SJCRH30 (cell line): ENCODE data around the gene S1PR1. TPM values are rescaled to one million over a fixed set of nuclear protein-coding genes. Genes with fewer than 3 reads are reported as not detected.
"Not testable (repeated sequence)": the region's sequence is repeated elsewhere in the genome, so short reads cannot be mapped to it uniquely, and the experiment has no call there.

Source experiments
- DNase-seq, 2 experiments: peaks; one replicate each; pipeline ENCODE4 v3.0.0-alpha.2; 2015 to 2020
- H3K27ac ChIP-seq: fragments of 250-450 bp; sonication (Bioruptor Pico); 2 replicates; pipeline ENCODE4 v1.5.1; 2020; ENCODE audit warnings: mild to moderate bottlenecking, moderate library complexity
- H3K27me3 ChIP-seq: fragments of 250-450 bp; sonication (Bioruptor Pico); 2 replicates; pipeline ENCODE4 v1.5.1; 2020; ENCODE audit warnings: mild to moderate bottlenecking, moderate library complexity
- H3K36me3 ChIP-seq: fragments of 250-450 bp; sonication (Bioruptor Pico); 2 replicates; pipeline ENCODE4 v1.5.1; 2020; ENCODE audit warnings: mild to moderate bottlenecking, moderate library complexity
- H3K4me1 ChIP-seq: fragments of 250-450 bp; sonication (Bioruptor Pico); 2 replicates; pipeline ENCODE4 v1.5.1; 2020; ENCODE audit warnings: mild to moderate bottlenecking, moderate library complexity
- H3K4me3 ChIP-seq: fragments of 250-450 bp; sonication (Bioruptor Pico); 2 replicates; pipeline ENCODE4 v1.5.1; 2020; ENCODE audit warnings: mild to moderate bottlenecking, moderate library complexity
- H3K9me3 ChIP-seq: fragments of 250-450 bp; sonication (Bioruptor Pico); replicated peaks from 2 replicates; pipeline ENCODE4 v1.5.1; 2020; ENCODE audit warnings: mild to moderate bottlenecking, moderate library complexity
- total RNA-seq: library from RNA; depleted of rRNA; stranded (reverse); fragments of >200 nt; shearing (Covaris generic); gene quantifications from 2 replicates; pipeline ENCODE4 v1.2.3, GENCODE V29; 2014; rRNA removed

The S1PR1 gene
- 21.6 and 22.4 TPM in 2 replicates for total RNA-seq

DNA sequence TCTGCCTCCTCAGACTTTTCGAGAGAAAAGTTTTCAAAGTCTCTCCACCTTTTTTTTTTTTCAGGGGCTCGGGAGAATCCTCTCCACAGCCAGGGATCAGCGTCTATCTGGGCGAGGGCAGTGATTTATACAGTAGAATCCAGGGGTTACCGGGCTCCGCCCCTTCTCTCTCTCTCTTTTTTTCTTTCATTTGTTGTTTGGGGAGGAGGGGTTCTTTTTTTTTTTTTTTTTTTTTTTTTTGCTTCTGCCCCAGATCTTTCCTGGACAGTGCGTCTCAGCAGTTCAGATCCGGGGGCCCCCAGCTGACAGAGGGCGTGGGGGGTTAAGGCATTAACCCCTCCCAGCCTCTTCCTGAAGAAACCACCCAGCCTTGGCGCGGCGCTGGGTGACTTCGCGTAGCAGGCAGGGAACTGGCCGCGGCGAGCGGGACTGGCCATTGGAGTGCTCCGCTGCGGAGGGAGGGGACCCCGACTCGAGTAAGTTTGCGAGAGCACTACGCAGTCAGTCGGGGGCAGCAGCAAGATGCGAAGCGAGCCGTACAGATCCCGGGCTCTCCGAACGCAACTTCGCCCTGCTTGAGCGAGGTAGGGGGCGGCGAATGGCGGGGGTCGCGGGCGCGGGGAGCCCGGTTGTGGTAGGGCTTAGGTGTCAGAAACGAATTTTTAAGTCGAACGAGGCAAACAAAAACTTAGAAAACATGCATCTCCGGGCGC is at the start of gene S1PR1:
Gene S1PR1 (plus strand): TSS at position 504 of the 713 bp plus-strand sequence. CDS start 1,966 bp downstream, outside the sequence.
- Histone ChIP-seq H3K27ac (peak within 1 kb of the TSS; percentile 67), H3K4me3 (peak within 1 kb of the TSS; percentile 67), H3K4me1 (peaks cover 9% of the 10 kb centered on the region), H3K9me3 (no peaks in the 10 kb centered on the region), H3K27me3 (no peaks in the 10 kb centered on the region), H3K36me3 (peaks cover 21% of the 10 kb centered on the region)
- DNase-seq = peak; percentile 88 to 90

DNA sequence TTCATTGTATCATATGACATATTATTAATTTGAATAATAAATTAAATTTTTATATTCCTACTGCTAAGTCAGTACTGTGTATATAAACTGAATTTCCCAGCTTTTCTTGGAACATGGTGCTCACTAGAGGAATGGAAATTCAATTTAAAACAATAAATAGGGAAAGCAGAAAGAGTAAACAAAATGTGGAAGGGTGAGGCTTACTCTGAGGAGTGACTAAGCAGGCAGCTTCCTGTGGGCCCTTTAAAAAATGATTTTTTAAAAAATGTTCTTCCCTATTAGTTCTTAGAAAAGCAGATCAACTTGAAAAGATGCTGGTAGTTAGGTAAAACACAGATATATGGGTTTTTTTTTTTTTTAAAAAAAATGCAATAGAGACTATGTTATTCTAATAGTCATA is 49.5 kb upstream of the S1PR1 start:
- no peaks in the 10 kb centered on the region for H3K27me3 ChIP-seq
- no peak overlapping the region for H3K27ac ChIP-seq
- H3K4me3 ChIP-seq = no peak overlapping the region
- H3K36me3 ChIP-seq = no peaks in the 10 kb centered on the region
- no peak for DNase-seq
- 0 out of 2 replicates have a peak, but pooled peaks cover 5% of the 10 kb centered on the region for H3K9me3 ChIP-seq
- H3K4me1 ChIP-seq = no peaks in the 10 kb centered on the region

DNA sequence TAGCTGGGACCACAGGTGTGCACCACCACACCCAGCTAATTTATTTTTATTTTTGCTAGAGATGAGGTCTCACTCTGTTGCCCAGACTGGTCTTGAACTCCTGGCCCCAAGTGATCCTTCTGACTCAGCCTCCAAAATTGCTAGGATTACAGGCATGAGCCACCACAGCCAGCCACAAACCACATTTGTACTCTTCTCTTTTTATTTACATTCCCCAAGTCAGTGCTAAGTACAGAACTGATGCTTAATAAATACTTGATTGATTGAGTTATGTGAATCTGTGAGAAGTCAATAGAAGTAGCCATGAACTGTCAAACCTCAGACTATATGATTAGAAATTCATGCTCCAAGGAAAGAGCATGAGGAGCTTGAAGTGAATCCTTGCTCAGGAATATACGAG is 48.5 kb upstream of the S1PR1 start:
- no peaks in the 10 kb centered on the region for H3K27me3 ChIP-seq
- H3K9me3 ChIP-seq = 0 out of 2 replicates have a peak, but pooled peaks cover 5% of the 10 kb centered on the region
- DNase-seq = no peak
- H3K36me3 ChIP-seq = no peaks in the 10 kb centered on the region
- H3K4me3 ChIP-seq = no peak overlapping the region
- no peaks in the 10 kb centered on the region for H3K4me1 ChIP-seq
- H3K27ac ChIP-seq = no peak overlapping the region

DNA sequence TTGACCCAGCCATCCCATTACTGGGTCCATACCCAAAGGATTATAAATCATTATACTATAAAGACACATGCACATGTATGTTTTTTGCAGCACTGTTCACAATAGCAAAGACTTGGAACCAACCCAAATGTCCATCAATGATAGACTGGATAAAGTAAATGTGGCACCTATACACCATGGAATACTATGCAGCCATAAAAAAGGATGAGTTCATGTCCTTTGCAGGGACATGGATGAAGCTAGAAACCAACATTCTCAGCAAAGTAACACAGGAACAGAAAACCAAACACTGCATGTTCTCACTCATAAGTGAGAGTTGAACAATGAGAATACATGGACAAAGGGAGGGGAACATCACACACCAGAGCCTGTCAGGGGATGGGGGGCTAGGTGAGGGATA is 47.9 kb upstream of the S1PR1 start:
- not testable (repeated sequence) for H3K27me3 ChIP-seq, H3K9me3 ChIP-seq, H3K27ac ChIP-seq, H3K4me1 ChIP-seq, DNase-seq, H3K36me3 ChIP-seq, H3K4me3 ChIP-seq

DNA sequence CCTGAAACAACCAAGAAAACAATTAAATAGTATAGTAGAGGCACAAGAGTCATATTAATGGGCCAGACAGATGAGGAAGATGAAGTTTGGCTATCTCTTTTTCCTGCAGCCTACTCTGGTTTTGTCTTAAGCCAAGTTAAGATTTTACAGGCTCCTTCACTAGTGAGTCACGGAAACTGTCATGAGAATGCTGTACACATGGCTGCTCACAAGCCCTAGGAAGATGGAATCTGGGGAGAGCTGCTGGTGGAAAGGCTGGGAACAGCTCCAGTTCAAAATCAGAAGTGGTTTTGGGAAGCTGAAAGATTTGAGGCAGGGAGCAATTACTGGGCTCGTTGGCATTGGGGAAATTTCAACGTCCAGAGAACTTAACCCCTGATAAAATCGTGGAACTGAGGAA is 46.4 kb upstream of the S1PR1 start:
- Histone ChIP-seq H3K9me3 (0 out of 2 replicates have a peak, but pooled peaks cover 5% of the 10 kb centered on the region), H3K27me3 (no peaks in the 10 kb centered on the region), H3K36me3 (no peaks in the 10 kb centered on the region), H3K27ac (no peak overlapping the region), H3K4me3 (no peak overlapping the region), H3K4me1 (no peaks in the 10 kb centered on the region)
- DNase-seq = no peak

DNA sequence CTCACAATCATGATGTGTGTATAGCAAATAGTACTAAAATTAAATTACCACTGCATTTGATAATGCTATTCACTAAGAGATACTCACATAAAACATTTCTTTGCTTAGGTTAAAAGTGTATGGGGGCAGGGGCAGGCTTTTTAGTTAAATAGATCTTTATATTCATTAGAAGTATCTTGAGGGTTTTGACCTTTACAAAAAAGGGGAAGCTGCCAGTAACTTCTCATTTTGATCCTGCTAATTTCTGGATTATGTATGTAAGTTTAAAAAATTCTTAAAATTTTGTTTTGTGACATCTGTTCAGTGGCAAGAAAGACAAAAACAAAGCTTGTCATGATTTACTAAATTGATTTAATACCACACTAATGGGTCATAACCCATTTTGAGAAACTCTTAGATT is 45.8 kb upstream of the S1PR1 start:
- DNase-seq = no peak

DNA sequence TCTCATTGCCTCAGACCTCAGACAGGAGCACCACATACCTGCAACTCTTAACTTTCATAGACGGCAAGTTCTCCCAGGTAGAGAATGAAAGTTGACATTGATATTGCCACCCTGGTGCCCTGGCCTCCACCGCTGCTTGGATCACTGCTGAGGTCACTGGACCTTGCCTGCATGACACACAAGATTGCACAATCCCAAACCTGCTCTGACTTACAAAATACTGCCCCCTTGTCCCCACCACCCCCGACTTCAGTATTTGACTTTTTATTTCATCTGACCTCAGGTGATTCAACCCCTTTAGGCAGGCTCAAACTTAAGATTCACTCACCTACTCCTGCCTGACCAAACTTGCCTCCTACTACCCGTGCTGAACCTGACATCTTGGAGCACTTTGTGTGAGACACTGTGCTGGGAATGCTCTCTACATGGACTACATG is 43.1 kb upstream of the S1PR1 start:
- no peak overlapping the region for H3K4me3 ChIP-seq
- H3K36me3 ChIP-seq = no peaks in the 10 kb centered on the region
- no peaks in the 10 kb centered on the region for H3K27me3 ChIP-seq
- H3K9me3 ChIP-seq = 0 out of 2 replicates have a peak, but pooled peaks cover 3% of the 10 kb centered on the region
- H3K4me1 ChIP-seq = no peaks in the 10 kb centered on the region
- H3K27ac ChIP-seq = no peak overlapping the region
- no peak for DNase-seq

More for the DNA sequence above, 45.8 kb upstream of the S1PR1 start:
- Histone ChIP-seq H3K27ac (no peak overlapping the region), H3K36me3 (no peaks in the 10 kb centered on the region), H3K27me3 (no peaks in the 10 kb centered on the region), H3K4me1 (no peaks in the 10 kb centered on the region), H3K4me3 (no peak overlapping the region), H3K9me3 (0 out of 2 replicates have a peak, but pooled peaks cover 5% of the 10 kb centered on the region)

DNA sequence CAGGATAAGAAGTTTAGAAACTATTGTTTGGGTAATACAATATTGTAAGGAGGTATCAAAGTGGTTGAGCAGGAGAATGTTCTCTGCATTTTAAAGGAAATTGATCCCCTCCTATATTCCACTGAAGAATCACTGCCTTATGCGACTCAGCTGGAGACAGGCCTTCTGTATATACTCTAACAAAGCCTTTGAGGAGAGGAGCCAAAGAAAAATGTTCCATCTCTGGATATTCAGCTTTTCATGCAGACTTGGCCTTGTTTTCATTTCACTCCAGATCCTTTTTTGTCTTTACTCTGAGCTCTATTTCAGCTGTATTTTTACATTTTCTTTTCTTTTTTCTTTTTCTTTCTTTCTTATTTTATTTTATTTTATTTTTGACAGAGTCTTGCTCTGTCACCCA is 42.1 kb upstream of the S1PR1 start:
- no peak for DNase-seq
- Histone ChIP-seq H3K27me3 (no peaks in the 10 kb centered on the region), H3K36me3 (no peaks in the 10 kb centered on the region), H3K4me1 (no peaks in the 10 kb centered on the region), H3K9me3 (no peaks in the 10 kb centered on the region), H3K4me3 (no peak overlapping the region), H3K27ac (no peak overlapping the region)

DNA sequence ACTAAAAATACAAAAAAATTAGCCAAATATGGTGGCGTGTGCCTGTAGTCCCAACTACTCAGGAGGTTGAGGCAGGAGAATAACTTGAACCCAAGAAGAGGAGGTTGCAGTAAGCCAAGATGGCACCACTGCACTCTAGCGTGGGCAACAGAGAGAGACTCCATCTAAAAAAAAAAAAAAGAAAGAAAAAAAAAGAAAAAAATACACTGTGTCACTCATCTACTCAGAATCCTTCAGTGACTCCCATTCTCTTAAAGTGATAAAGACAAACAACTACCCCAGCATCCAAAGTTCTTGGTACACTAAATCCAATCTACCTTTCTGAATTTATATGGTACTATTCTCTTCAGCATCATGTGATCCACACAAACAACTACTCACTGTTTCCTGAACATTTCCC is 40.2 kb upstream of the S1PR1 start:
- H3K27ac ChIP-seq = no peak overlapping the region
- no peaks in the 10 kb centered on the region for H3K9me3 ChIP-seq
- H3K36me3 ChIP-seq = no peaks in the 10 kb centered on the region
- no peak for DNase-seq
- no peak overlapping the region for H3K4me3 ChIP-seq
- no peaks in the 10 kb centered on the region for H3K27me3 ChIP-seq
- H3K4me1 ChIP-seq = peaks cover 4% of the 10 kb centered on the region; the same call in 1 of the 2 replicates

DNA sequence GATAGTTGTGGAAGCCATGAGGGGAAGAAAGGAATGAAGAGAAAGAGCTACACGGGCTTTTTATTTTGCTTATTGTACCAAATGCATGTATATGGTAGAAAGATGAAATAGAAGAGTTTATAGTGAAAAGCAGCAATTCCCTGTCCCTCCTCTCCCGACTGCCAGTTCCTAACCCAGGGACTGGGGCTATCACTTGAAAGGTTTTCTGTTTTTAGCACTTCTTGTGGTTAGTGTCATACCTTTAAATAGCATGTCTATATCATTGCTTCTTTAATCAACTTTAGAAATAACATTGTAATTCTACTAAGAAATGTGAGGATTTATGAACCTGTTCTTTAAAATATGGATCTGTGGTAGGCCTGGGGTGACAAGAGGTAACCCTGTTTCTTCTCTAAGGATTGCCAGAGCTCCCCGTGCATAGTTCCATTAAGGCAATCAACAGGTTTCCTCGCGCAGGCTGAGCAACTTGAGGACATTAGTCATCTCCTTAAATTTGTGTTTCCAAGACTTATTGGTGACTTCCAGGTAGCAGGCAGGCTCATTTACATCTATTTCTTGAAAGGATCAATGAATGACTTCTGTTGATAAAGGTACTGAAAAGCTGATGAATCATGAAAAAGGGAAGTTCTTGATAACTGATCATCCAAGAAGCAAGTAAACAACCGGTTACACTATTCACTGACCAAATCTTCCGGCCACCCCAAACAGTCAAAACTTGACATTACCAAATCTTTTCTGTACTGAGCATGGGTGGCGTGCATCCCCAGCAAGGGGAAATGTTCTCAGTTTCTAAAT is 37.8 kb upstream of the S1PR1 start:
- DNase-seq = no peak
- Histone ChIP-seq H3K4me3 (no peak overlapping the region), H3K36me3 (no peaks in the 10 kb centered on the region), H3K27ac (no peak overlapping the region), H3K9me3 (no peaks in the 10 kb centered on the region), H3K4me1 (peaks cover 4% of the 10 kb centered on the region; the same call in 1 of the 2 replicates), H3K27me3 (no peaks in the 10 kb centered on the region)

DNA sequence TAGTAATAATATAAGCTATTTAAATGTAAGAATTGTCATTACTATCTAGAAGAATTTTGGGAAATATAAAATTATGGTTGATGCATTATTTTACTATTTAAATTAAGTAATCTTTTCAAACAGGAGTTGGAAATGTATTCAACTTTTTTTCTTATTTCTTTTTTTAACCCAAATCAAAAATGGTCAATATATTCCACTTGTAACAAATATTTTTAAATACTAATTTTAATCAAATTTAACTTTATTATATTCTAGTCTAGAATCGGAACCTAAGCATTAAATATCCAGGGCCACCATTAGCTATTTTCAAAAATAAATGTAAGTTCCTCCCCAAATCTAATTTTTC is 37.2 kb upstream of the S1PR1 start:
- Histone ChIP-seq H3K27me3 (no peaks in the 10 kb centered on the region), H3K27ac (no peak overlapping the region), H3K36me3 (no peaks in the 10 kb centered on the region), H3K4me1 (peaks cover 4% of the 10 kb centered on the region; the same call in 1 of the 2 replicates), H3K4me3 (no peak overlapping the region), H3K9me3 (no peaks in the 10 kb centered on the region)
- DNase-seq = no peak

DNA sequence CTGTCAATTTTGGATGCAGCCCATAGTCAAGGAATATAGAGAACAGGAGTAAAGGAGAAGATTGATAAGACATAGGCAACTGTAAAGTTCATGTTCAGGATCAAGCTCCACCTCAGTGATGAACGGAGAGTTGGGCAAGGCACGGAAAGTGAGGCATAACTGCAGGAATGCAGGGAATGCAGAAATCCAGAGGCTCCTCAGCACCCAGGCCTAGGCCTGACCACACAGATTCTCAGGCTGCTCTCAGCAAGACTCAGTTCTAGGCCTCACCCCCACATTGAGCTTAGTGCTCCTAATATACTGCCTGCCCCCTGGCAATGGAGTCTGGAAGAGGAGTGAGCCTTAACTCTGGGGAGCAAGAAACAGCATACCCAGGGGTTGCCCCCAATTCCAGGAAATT is 36.3 kb upstream of the S1PR1 start:
- Histone ChIP-seq H3K4me1 (peaks cover 4% of the 10 kb centered on the region; the same call in 1 of the 2 replicates), H3K4me3 (no peak overlapping the region), H3K9me3 (no peaks in the 10 kb centered on the region), H3K36me3 (no peaks in the 10 kb centered on the region), H3K27me3 (no peaks in the 10 kb centered on the region), H3K27ac (no peak overlapping the region)
- peak; percentile 37 to 59 for DNase-seq

DNA sequence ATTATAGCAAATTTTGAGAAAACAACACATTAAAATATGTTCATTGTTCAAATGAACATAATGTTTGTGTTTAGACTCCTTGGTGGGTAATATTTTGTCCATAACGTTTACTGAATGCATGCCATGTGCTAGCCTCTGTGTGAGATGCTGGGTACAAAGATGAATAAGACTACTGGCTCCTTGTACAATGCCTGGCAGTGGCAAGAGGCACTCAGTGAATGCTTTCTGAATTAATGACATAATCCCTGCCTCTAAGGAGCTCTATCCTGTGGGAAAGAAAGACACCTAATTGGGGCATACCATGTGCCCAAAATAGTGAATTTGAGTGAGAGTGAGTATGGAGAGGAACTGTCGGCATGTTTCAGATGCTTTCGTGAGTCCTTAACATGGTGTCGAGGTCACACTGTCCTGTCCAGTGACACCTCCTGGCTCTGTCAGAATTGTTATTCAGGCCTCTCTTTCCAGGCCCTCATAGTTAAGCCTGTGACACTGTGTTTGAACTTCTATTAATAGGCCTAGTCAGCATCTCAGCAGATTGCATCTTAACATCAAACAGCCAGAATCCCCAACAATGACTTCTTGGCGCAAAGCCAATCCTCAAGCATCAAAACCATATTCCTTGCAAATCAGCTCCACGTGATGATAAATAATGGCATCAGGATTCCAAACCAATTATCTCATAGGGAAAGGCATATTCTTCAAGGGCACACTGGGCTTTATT is 32.8 kb upstream of the S1PR1 start:
- Histone ChIP-seq H3K9me3 (no peaks in the 10 kb centered on the region), H3K36me3 (no peaks in the 10 kb centered on the region), H3K27me3 (no peaks in the 10 kb centered on the region), H3K27ac (no peak overlapping the region), H3K4me1 (peaks cover 4% of the 10 kb centered on the region; the same call in 1 of the 2 replicates), H3K4me3 (no peak overlapping the region)
- peak; percentile 5 to 28 for DNase-seq

DNA sequence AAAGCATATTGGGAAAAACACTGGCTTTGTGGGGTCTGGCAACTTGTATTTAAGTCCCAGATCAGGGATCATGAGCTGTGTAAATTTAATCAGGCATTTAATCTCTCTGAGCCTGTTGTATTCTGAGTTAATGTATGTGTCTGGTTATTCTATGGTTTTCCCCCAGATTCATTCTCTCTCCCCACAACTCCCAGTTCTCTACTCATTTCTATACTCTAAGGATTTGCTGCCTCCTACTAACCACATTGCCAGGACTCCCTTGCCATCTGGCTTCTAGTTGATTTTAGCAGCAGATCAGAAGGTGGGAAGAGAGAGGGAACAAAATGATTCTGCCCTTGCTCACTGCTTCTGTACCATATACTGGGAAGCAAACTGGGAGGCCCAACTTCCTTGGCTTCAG is 31.4 kb upstream of the S1PR1 start:
- no peaks in the 10 kb centered on the region for H3K36me3 ChIP-seq
- H3K27me3 ChIP-seq = no peaks in the 10 kb centered on the region
- H3K27ac ChIP-seq = no peak overlapping the region
- H3K4me3 ChIP-seq = no peak overlapping the region
- H3K4me1 ChIP-seq = peaks cover 4% of the 10 kb centered on the region; the same call in 1 of the 2 replicates
- DNase-seq = no peak
- no peaks in the 10 kb centered on the region for H3K9me3 ChIP-seq

DNA sequence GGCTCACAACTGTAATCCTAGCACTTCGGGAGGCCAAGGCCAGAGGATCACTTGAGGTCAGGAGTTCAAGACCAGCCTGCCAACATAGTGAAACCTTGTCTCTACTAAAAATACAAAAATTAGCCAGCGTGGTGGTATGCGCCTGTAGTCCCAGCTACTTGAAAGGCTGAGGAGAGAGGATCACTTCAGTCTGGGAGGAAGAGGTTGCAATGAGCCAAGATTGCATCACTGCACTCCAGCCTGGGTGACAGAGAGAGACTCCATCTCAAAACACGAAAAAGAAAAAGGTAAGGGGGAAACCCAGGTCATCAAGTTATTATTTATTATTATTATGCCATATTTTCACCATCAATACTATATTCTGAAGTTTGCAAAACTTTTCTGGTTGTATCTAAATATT is 30.7 kb upstream of the S1PR1 start:
- H3K4me3 ChIP-seq, DNase-seq: not testable (repeated sequence)

More for the DNA sequence above, 30.7 kb upstream of the S1PR1 start:
- H3K27ac ChIP-seq, H3K27me3 ChIP-seq, H3K36me3 ChIP-seq, H3K4me1 ChIP-seq, H3K9me3 ChIP-seq: not testable (repeated sequence)
